HT-29 (cell line): ENCODE results near the gene PCSK6. TPM values are rescaled to one million over a fixed set of nuclear protein-coding genes. Genes with fewer than 3 reads are reported as not detected.

Source experiments
- DNase-seq: peaks from one replicate; pipeline ENCODE4 v3.0.0-alpha.2; 2015; ENCODE audit warnings: low spot score
- total RNA-seq: library from RNA; depleted of rRNA; stranded (reverse); fragments of >200 nt; shearing (Covaris generic); gene quantifications from 2 replicates; pipeline ENCODE4 v1.2.3, GENCODE V29; 2014

Gene PCSK6
- total RNA-seq, 1 experiment from 2014 or later, result 81.0 TPM

DNA sequence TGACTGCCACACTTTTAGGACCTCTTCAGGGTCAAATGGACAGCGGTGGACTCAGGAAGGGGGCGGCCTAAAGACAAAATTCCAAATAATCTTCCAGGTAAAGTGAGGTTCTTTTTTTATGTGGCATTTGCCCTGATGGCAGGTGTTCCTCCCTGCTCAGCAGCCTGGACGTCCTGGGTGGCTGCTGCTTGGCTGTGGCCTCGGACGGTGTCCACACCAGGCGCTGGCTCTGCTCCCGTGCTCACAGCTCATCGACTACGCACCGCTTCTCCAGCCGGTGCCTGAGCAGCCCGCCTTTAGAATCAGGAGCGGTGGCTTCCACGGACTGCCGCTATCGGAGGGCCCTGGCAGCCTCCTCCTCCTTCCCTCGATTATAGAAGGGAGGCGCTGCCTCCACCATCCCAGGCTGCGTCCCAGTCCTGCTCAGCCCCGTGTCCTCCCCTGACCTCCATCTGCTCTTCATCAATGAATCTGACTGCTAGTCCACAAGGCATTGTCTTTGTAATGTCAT lies 41.9 kb downstream of the PCSK6 start:
- no peak for DNase-seq

DNA sequence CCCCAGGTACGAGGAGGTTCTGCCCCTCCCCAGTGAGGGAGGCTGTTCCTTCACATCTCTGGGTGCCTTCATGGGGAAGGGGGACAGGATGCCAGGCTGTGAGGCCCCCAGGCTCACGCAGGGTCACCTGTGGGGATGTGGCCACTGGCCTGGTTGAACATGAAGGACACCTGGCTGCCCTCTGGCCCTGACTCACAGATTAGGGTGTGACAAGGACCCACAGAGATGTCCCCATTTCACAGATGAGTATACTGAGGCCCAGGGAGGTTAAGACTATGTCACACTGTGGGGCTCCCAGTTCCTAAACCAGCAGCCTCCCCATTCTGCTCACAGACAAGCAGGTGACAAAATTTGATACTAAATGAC lies 42.4 kb downstream of the PCSK6 start:
- no peak for DNase-seq

DNA sequence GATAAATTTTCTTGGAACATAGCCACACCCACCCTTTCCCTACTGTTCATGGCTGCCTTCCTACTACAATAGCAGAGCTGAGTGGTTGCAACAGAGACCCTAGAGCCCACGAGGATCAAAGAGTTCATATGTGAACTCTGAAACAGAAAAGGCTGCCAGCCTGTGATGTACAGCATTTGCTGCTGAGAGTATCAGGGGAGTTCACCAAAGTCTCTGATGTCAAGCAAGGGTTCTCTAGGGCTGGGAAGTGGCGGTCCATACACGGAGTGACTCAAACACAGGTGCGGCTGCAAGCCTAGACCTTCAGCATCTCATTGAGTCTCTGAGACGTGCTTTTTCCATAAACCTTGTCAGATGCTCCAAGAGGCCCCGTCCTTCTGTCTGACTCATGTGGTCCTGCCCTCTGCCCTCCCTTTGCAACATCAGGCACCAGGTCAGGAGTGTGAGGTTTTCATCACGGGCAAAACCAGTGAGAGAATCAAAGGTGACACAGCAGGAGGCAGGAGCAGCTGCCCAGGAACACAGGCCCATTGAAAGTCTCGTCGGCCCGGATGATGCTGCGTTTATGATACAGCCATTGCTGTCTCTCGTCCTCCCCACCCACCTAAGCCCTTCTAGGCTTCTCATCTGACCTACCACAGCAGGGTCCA lies 42.9 kb downstream of the PCSK6 start:
- DNase-seq, result no peak

DNA sequence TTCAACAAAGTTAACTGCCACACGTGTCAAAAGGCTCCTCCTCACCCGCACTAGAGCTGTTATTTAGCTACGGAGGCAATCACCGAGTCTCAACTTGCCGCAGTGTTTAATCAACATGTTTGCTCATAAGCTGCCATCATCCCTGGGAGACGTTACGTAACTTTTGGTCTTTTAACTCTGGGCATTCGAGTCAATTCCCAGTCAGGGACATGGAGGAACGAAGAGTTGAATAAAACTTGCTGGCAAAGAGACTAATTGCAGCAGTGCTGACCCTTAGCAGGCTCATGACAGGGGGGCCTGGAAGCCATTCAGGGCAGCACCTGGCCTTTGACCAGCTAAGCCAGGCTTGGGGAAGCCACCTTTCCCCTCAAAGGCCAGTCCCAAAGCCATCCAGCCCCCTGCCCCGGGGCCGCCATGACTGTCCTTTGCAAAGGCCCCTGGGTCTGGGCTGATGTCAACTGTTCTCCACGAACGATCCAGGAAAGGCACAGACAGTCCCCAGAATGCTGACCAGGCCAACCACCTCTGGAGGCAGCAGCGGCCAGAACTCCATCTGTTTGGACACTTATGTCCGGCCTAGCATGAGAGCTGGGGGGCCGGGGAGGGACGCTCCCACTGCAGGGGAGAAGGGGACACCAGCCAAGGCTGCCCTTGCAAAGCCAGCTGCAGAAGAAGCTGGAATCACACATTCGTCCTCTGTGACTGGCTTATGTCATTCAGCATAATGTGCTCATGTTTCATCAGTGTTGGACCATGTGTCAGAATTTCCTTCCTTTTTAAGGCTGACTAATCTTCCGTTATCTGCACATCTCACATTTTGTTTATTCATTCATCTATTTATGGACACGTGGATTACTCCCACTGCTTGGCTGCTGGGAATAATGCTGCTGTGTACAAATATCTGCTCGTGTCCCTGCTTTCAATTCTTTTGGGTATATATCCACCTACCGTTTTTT lies 43.7 kb downstream of the PCSK6 start:
- DNase-seq, result no peak

DNA sequence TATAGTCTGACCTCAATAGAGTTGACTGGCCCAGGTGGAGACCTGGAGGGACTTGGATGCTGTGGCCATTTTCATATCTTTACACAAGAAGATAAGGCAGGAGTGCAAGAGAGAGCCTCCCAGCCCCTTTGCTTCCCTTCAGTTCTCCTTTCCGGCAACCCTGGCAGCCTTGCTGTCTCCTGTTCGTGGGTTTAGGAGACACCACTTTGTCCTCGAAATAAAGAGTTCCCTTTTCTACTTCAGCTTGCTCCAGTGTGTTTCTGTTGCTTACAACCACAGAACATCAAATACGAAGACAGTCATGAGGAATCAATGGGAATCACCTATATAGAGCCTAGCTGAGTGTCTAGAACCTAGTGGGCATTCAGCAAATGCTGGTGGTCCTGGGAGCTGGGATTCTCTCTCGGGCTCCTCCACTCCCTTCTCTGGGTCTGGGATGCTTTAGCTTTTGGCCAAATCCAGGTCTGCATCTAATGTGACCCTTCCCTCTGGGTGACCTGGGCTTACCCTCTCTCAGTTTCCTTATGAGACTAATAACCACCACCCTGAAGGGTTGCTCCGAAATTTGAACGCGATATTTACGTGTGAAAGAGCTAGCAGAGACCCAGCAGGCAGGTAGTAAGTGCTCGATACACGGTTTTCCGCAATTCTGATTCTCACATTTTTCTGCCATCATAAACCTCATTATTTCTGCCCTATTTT lies 44.5 kb downstream of the PCSK6 start:
- DNase-seq, result no peak

DNA sequence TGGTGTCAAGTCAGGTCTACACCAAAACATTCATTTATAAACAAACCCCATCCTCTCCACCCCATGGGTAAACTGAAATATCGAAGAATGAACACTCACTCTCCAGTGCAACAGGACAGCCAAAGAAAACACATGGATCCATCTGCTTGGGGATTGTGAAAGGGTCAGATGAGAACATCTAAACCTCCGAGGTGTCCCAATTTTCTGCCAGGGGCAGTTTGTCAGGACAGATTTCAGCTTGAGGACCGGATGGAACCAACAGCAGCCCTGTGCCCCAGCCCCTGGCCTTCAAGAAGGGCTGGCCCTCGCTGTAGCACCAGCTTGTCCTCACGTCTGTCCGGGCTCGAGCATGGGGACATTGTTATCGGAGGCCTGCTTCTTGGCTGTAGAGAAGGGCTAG lies 45.5 kb downstream of the PCSK6 start:
- no peak for DNase-seq

DNA sequence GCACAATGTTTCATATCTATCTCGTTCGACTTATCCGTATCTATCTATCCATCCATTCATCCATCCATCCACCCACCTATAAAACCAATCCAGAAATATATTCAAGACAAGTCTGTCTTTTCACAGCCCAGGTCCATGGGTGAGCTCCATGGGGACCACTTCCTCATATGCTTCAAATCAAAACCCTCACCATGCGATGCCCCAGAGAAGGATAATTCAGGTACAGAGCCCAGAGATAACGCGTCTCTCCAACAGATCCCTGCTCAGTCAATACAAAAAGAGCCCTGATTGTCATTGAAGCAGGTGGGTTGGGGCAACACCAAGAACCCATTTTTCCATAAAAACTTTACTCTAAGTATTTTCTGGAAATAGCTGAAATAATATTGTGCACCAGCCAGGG lies 47.2 kb downstream of the PCSK6 start:
- no peak for DNase-seq

DNA sequence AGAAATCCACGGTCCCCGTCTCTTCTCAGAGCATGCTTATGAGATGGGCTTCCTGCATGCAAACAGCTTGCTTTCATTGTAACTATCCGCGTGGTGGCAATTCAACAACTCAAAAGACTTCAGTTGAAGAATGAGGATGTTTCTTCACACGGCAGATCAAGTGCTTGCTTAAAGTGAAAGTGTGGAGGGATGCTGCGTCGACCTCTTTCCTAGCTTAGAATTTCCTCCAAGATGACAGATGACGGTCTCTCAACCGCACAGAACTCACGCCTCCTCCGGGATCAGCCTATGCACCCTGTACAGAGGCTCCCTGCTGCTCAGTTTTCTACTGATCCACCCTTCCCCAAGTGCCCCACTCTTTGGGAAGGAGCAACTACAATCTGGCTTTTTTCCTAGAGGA lies 47.8 kb downstream of the PCSK6 start:
- DNase-seq, result no peak

DNA sequence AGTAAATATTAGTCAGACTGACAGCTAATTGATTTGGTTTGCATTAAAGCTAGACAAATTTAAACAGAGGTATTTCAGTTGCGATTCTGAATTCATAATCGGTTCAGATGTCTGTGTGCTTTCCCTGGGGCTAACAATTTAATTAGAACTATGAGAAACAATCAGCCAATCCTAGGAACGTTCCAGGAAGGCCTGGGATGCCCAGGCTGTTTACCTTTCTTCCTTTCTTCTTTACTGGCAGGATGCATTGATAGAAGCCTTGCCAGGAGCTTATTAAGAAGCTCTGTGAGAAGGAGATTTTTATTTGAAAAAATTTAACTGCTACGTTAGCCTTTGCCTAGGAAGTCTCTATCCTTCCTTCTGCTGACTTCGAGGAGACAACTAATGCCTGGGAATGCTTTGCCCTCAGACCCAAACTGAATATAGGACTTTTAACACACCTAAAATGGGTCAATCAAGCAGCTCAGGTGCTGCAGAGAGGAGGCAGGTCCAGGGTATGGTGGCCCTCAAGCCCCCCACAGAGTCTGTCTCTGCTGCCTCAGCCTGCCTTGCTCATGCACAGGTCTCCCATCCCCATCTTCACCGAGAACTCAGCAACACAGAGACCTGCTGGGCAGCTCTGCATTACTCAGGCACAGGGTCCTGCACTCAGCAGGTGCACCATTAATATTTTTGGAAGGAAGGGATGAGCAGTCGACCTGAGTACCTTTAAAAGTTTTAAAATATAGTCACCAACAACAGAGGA lies 48.5 kb downstream of the PCSK6 start:
- no peak for DNase-seq

DNA sequence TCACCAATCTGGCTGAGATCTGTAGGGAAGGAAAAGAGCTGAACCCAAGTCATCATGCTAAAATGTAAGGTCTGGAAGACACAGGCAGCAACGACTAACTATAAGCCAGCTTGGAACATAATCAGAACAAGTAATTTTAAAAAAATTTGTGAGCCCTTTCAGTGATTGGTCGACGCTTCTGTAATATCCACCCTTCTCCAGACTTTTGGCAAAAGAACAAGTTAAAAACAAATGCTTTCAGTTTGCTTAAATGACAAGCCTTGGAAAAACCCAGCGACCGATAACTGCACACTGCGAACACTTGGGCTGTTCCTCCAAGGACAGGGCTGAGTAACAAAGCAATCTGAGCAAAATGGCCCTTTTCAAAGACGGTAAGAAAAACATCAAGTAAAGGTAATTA lies 49.6 kb downstream of the PCSK6 start:
- no peak for DNase-seq

DNA sequence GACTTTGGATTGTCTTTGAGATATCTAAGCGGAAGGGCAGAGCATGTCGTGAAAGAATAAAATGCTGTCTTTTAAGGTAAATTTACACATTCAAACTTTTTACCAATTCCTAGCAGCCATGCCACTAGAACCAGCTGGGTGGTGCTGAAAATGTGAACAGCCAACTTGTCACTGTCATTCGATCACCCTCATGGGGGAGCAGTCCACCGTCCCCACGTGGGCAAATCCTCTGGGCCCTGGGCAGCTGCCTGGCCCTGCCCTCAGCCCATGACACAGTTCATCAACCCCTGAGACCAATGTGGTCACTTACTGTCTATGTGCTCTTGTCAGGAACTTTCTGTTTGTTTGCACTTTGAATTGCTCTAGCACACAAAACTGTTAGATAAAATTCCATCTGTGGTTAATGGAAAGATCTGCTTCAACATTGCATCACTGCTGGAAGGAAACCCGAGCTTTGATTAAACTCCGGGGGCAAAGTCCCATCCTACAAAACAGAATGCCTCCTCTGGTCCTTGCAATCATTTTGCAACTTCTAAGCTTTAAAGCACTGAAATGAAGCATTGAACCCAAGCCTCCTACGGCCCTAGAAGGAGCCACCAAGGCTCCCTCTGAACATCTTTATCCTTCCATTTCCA lies 50.1 kb downstream of the PCSK6 start:
- DNase-seq, result peak; percentile 49

DNA sequence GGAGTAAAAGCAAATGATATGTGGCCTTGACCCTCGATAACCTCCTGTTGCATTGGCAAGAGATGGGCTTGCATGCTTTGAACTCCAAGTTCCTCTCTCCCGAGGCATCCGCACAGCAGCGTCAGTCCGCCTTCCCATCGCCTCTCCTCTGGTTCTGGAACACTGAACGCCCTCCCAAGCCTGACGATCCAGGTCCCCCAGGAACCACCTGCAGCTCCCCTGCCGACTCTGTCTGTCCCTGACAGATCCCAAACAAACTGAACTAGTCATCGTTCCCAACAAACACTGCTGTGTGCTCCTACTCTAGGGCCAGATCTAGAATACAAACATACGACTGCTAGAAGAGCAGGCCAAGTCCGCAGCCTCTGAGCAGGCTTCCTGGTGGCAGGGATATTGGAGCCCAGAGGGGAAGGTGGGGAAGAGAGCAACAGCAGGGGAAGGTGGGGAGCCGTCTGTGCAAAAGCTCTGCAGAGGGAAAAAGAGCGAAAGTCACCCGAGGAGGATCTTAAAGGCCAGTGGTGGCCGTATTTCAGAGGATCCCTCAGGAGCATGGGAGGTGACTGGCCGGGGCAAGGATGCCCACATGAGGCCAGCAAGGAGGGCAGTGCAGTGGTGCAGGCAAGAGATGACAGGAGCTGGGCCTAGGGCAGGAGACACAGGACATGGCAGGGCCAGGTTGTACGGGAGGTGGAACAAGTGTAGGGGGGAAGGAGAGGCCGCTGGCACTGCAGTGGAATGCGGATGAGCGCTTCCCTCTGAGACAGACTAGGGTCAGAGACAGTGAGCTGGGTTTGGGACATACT lies 50.8 kb downstream of the PCSK6 start:
- DNase-seq, result no peak

DNA sequence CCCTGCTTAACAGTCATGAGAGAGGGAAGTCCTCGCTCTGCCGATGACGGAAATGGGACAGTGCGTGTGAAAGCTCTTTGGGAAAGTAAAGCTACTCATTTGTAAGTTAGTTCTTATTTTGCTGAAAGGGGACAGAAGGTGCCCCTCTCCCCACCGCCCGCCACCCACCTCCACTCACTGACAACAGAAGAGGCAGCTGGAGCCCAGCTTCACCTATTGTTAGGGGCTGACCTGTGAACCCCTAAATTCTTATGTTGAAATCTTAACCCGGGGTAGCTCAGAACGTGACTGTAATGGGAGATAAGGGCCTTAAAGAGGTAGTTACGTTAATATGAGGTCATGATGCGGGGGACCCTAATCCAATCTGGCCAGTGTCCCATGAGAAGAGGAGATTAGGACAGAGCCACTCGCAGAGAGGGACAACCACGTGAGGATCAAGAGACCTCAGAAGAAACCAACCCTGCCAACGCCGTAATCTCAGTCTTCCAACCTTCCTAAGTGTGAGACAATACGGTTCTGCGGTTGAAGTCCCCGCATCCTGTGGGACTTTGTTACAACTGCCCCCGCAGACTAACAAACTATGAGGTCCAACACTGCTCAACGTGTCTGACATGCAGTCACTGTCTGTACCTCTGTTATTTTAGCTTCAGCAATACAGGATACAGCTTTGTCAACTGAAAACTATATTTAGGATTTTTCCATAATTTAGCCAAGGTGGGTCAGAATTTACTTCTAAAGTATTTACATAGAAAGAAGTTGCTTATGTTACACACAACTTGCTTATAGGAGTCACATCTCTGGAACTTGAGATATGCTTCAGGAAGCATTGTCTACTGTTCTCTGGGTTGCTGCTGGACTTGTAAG lies 51.7 kb downstream of the PCSK6 start:
- DNase-seq, result no peak

DNA sequence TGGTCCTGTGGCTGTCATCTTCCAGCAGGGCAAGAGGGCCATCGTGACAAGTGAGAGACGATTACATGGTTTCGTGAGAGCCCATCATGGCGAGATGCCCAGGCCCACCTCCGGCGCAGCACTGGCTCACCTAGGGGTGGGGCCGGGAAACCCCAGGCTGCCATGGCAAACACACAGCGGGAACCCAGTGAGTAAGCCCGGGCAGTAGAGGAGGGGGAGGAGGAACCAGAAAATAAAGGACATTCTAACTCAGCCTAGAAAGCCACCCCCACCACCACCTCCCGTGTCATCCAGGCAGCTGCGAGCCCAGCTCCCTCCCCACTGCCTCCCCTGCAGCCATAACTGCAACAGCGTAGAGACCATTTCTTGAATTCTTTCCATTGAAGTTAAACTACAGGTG lies 52.3 kb downstream of the PCSK6 start:
- DNase-seq, result no peak

DNA sequence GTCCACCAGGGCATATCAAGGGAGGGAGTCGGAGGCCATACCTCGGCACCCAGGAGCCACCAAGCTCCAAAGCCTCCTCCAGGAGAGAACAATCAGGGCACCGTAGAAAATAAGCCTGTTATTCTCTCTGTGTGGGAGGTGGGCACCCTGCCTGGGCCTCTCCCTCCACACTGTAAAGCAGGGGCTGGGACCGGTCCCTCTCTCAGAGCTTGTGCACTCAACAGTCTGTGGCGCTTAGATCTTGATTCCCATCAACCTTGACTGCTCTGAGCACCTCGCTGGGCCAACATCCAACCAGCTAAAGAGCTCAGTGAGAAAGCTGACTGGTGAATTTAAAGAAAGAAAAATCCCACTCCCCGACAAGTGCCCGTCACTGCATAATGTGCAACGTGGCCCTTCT lies 53.0 kb downstream of the PCSK6 start:
- no peak for DNase-seq

DNA sequence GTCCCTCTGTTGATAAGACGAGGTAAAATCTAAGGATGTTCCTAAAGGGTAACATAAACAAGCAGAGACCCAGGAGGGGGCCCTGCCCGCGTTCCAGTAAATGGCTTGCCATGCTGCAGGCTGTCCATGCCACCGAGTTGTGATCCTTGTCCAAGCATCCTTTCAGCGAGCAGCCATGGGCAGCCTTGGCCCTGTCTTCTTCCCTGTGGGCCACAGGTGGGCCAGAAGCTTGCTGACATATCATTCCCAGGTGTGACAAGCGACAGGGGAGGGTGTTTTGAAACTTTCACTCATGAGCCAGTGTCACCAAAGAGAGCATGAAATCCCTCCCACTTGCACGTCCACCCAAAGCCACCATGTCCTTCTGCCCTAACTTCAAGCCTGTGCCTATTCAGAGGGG lies 53.7 kb downstream of the PCSK6 start:
- no peak for DNase-seq

DNA sequence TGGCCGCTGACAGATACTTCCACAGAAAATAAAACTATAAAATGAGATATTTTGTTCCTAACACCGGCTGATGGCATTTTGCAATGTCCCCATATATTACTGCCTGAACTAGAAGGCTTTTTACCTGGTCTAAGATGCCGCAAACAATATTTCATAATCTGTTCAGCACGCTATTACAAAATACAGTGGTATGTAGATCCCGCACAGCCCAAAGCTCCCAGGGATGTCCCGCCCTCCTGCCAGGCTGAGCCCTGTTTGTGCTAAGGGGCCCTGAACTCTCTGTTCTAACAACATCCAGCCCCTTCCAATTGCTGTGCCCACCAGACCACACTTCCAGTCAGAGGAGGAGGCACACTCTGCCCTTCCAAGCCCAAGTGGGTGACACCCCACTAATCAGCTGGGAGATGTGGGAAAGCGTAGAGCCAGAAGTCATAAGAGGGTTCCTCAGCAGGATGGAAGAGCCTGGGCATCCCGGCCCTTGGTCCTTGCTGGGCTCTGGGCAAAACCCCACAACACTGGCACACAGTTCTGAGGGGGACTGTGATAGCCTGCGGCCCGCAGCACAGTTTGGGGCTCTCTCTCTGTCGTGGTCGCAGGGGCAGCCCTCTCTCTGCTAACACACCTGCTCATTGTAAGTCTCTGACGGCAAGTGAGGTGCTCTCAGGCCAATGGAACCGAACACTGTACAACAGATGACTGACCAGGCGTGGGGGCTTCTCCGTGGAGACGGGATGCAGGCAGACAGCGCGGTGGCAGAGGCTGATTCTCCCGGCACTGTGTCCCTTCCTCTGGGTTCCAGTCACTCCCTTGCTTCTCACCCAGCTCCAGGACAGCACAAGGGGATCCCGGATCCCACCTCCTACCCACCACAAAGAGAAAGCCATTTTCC lies 55.2 kb downstream of the PCSK6 start:
- no peak for DNase-seq

DNA sequence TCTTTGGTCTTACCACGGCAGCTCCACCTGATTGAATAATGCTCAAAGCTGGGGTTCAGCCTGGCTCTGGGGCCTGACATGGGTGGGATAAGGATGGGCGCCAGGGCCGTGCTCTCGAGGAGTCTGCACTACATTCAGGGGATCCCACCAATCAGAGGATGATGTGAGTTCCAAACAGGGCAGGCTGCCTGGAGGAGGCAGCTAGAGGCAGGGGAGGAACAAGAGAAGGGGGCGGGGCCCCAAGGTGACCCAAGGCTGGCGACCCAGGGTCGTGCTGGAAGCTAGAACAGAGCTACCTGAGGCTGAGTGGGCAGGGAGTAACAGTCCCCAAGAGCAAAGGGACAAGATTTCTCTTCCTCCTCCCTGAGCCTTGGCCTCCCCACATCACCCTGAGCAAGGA lies 56.1 kb downstream of the PCSK6 start:
- no peak for DNase-seq
